Gastrocnemius medialis (tissue), 4 donors: ENCODE results near the gene SGCB.

Source experiments
- POLR2A ChIP-seq, 2 donors: fragments of 450-650 bp; IDR thresholded peaks; one replicate each; pipeline ENCODE4 v1.6.1; 2017; ENCODE audit warnings: antibody characterized with exemption in 2 of 2, mild to moderate bottlenecking in 2 of 2, moderate library complexity in 2 of 2
- TF ChIP-seq, protein P1 (sequence below), 5 experiments: fragments of 450-650 bp in 3 of 5; fragments of 200-600 bp in 2 of 5; sonication (generic) in 2 of 5; IDR thresholded peaks in 4 of 5; conservative IDR thresholded peaks in 1 of 5; 1 replicate in 4 of 5; 2 replicates in 1 of 5; pipeline ENCODE4 v1.5.1; 2016 to 2019; ENCODE audit warnings: antibody characterized with exemption in 5 of 5, mild to moderate bottlenecking in 3 of 5, moderate library complexity in 3 of 5

DNA sequence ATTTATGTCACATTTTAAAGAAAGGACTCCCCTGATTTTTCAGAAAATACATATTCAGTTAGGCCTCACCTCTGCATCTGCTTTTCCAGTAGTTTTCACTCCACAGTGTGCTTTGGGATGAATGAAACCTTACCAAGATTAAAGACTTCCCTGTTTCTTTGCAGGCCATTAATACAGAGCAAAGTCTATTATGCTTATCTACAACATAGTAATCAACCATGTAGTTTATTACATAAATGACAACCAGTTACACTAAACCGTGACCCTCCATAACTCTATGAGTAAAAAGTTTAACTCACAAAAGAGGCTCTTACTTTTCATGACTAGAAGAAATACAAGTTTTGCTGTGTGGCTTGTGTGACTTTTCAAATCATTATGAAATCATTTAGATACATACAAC, 20.3 kb downstream of the SGCB start:
- TF ChIP-seq, protein P1, sequence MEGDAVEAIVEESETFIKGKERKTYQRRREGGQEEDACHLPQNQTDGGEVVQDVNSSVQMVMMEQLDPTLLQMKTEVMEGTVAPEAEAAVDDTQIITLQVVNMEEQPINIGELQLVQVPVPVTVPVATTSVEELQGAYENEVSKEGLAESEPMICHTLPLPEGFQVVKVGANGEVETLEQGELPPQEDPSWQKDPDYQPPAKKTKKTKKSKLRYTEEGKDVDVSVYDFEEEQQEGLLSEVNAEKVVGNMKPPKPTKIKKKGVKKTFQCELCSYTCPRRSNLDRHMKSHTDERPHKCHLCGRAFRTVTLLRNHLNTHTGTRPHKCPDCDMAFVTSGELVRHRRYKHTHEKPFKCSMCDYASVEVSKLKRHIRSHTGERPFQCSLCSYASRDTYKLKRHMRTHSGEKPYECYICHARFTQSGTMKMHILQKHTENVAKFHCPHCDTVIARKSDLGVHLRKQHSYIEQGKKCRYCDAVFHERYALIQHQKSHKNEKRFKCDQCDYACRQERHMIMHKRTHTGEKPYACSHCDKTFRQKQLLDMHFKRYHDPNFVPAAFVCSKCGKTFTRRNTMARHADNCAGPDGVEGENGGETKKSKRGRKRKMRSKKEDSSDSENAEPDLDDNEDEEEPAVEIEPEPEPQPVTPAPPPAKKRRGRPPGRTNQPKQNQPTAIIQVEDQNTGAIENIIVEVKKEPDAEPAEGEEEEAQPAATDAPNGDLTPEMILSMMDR (IDR thresholded peaks at IDR 0.05 in 4 of 5, conservative IDR thresholded peaks at IDR 0.05 in 1 of 5) = no peak
- no peak for TF ChIP-seq POLR2A (IDR thresholded peaks at IDR 0.05)
